NCI-H2171 treated with DMSO at 0.1 percent for 48 hours (cell line): Measurements from ENCODE around the gene ABLIM1.

Source experiments
- DNase-seq: peaks from one replicate; lab custom pipeline; 2025; lab: John Stamatoyannopoulos, UW

ABLIM1 gene

GRCh38 chr10:114647545-114648138 lies 10.4 kb downstream of the ABLIM1 start:
- no peak for DNase-seq

- DNase-seq: no peak
Measured at GRCh38 chr10:114646426-114646825, 11.6 kb downstream of the ABLIM1 start.

DNA sequence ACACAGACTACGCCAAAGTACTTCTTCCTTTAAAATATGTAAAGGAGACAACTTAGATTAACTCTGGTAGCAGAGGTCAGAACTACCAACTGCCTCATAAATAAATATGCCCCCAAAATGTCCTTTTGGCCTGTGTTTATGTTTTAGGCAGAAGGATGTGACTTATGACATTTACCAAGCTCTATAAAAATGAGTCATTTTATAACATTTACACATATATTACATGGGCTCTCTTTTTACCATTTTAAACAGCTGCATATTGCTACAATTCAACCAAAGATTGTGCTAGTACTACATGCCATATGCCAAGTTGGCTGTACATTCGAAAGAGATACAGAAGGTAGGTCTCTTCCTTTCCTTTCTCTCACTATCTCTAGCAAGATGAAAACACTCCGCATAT lies 12.4 kb downstream of the ABLIM1 start:
- DNase-seq: no peak

GRCh38 chr10:114643158-114643557 lies 14.9 kb downstream of the ABLIM1 start:
- DNase-seq: no peak

DNA sequence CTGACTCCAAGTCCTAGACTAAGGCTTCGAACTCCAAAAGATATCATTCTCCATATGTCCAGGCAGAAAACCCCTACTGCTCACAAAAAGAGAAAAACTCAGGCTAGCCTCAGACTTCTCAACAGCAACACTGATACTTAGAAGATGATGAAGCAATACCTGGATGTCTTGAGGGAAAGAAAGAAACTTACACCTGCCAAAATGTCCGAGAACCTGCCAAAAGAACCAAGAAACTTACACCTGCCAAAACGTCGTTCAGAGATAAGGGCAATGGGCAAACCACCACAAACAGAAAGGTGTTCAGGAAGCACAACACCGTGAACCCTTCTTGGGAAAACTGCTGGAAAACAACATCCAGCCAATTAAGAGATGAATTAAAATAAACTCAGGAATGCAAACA lies 15.3 kb downstream of the ABLIM1 start:
- no peak for DNase-seq

DNA sequence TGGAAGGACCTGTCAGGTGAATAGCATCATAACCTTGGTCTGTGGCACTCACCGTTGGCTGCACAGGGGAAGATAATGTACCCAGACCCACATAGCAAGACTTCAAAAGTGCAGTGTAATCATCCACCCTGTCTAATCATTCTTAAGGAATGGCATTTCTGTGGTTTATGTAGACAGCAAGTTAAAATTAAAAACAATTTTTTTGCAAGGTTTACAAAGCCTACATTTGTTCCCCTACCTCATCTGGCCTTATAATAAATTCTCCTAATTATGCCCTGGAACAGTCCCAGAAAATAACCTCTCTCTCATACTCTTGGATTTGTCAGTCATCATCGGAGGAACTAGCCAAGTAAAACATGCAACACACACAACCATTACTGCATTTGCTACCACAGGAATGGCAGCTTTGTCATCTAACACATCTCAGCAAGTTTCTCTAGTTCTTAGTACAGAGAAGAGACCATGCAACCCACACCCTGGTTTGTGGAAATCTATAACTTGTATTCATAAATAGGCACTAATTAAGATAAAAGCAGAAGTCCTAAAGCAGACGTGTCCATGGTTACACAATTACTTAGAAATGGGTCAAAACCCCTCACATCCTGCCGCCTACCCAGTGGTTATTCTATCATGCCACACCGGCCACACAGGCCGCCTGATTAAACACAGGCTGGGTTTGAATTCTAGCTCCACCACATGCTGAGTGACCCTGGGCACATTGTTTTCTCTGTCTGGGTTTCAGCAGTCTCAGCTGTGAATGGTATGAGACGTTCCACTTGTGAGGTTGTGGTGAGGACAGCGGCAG lies 19.1 kb downstream of the ABLIM1 start:
- DNase-seq: no peak

DNA sequence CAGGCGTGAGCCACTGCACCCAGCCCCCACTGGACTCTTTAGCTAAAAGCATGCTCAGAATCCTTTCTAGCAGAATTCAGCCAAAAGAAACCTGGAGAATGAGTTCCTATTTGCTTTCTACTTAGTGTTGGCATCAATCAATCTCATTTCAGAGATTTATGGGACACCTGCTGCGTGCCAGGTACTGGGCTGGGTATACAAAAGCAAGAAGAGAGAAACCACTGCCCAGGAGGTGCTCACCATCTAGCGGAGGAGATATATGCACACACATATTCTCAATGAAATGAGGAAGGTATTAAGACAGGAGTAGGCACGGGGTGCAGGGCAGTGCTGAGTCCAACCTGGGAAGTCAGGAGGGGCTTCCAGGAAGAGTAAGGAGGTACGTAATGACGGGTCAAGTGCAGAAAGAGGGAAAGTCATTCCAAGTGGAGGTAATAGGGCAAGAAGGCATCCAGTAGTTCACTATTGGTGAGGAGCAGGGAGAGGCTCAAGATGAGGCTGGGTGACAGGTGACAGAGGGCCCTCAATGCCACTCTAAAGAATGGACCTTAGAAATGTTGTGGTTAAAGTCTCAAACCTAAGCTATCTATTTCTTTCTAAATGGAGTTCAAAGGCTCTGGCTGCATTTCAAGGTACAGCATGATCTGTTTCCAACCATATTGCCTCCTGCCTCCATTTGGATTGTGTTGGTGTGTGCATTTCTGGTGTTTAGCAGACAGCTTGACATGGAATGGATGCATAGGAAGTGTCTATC lies 22.1 kb downstream of the ABLIM1 start:
- DNase-seq: no peak

DNA sequence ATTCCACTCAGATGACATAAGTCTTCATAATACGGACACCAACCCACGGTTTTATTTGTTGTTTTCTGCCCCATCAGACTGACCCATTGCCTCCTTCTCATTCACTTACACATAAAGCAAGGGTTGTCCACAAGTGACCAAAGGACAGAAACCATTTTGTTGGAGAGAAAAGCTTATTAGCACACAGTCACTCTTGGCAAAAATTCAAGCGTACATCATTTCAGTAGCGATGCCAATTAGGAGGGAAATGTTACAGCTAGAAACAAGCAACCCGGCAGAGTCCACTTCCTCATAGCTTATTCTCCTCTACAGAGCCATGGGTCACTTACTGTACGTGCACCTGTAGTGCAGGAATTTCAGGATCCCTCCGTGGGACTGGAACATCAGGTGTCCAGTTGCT lies 23.0 kb downstream of the ABLIM1 start:
- no peak for DNase-seq

GRCh38 chr10:114634609-114634979 lies 23.5 kb downstream of the ABLIM1 start:
- no peak for DNase-seq

- no peak for DNase-seq
Measured at GRCh38 chr10:114632869-114633715, 25.0 kb downstream of the ABLIM1 start.

DNA sequence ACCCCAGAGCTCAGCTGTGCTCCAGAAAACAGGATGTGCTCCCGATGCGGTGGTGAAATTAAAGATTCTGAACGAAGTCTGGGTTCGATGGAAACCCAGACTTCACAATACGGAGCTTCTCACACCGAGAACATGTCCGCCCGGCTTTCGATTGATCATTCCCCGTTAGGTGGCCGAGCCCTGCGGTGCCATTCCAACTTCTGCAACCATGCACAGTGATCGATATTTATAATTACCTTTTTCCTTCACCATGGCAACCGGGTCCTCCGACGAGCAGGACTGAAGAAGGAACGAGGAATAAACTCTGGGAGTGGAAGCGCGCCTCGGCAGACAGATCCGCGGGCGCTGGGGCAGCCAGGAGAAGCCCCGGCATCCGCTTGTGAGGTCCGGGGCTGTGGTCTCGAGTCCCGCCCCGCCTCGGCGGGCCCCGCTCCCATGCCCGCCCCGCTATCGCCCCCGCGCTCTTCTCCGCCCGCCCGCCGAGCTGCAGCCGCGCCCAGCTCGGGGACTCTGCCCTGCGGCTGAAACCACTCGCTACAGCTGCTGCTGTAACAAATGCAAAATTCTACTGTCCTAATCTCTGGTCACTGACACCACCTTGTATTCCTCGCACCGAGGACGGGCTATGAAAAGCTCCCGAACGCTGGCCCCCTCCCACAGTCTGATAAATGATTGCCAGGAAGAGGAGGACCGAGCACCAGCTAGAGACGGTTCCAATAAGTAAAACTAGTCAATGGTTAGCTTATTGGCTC lies 26.2 kb downstream of the ABLIM1 start:
- no peak for DNase-seq

GRCh38 chr10:114631090-114631665 lies 26.9 kb downstream of the ABLIM1 start:
- no peak for DNase-seq

GRCh38 chr10:114629824-114630730 lies 28.0 kb downstream of the ABLIM1 start:
- no peak for DNase-seq

DNA sequence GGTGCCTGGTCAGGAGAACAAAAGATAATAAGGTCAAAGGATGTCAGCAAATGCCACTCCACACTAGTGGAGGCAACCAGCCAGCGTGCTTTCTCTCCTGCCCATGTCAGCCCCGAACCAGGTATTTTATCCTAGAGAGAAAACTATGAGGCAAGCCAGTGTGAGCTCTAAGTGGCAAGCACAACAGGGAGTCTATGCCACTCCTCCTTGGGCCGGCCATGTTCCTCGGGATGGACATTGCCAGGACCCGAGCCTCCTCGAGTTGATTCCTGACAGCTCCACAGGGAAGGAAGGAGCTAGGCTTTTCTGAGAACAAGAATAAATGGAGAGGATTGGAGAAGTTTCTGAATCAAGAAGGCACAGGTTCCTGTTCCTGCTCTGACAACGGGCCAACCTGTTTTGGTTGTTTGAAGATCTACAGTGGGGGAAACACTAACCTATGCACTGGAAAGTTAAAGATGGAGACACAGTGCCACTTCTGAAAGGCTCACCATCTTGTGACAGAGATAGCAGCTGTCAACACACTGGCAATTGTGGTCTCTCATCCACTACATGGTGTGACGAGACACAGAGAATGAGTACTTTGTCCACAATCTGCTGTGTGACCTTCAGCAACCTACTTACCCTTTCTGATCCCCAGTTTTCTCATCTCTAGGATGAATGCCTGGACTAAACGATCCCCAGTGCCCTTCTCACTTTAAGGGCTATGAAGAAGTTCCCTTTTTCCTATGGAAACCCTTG lies 28.8 kb downstream of the ABLIM1 start:
- no peak for DNase-seq

DNA sequence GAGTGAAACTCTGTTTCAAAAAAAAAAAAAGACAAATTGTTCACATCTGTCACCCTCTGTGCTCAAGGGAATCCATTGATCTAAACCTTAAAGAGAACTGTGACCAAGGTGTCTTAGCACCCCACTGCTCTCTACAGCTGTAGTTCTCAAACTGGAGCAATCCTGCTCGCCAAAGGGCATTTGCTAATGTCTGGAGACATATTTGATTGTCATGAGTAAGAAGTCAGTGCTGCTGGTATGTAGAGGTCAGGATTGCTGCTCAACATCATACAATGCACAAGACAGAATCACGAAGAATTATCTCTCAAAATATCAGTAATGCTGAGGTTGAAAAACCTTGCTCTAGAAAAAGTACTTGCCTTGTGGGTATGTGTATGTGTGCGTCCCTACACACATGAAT lies 30.0 kb downstream of the ABLIM1 start:
- no peak for DNase-seq

DNA sequence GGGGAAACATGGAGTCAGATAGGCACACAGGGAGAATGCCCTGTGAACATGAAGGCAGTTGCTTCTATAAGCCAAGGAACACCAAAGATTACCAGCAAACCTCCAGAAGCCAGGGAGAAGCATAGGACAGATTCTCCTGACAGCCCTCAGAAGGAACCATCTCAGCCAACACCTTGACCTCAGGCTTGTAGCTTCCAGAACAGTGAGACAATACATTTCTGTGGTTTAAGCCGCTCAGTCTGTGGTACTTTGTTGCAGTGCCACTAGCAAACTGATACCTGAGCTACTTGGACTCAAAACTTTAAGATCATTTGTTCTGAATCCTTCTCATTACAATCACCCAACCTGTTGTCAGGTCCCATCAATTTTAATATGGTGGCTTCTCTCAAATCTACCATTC lies 31.2 kb downstream of the ABLIM1 start:
- DNase-seq: no peak

- no peak for DNase-seq
Measured at GRCh38 chr10:114624951-114625780, 32.9 kb downstream of the ABLIM1 start.

DNA sequence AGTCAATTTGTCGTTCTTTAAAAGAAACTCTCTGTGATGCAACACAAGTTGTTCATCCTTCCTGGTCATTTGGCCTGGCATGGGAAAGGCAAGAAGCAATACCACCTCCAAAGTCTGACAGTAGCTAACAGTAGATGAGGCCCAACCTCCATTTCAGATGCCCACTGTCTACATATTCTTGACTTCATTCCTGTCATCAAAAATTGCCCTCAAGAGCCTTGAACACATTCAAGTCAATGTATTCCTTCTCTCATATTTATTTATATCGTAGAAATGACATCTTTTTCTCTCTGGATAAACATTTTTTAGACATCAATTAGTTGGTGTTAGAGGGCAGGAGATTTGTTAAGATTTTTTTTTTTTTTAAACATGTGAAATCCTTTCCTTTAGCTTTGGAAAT lies 33.7 kb downstream of the ABLIM1 start:
- no peak for DNase-seq
